GM12892 (cell line): ENCODE measurements around the gene STAG1.

Source experiments
- POLR2A ChIP-seq: IDR thresholded peaks from 2 replicates; pipeline ENCODE4 v1.6.1; 2011; ENCODE audit warnings: low read depth, low read length, control low read depth
- POLR2AphosphoS5 ChIP-seq: IDR thresholded peaks from 2 replicates; pipeline ENCODE4 v1.6.1; 2011; ENCODE audit warnings: low read depth, low read length, control low read depth
- TAF1 ChIP-seq: IDR thresholded peaks from 2 replicates; pipeline ENCODE4 v1.6.1; 2011; ENCODE audit warnings: low read depth, mild to moderate bottlenecking, control low read depth, low read length, borderline replicate concordance

- no peak for TF ChIP-seq POLR2A
- TF ChIP-seq POLR2AphosphoS5 = no peak
- TF ChIP-seq TAF1 = no peak
These were observed 361.6 kb downstream of the STAG1 start for GRCh38 chr3:136390574-136390973.
